Measurements from ENCODE around the gene MATCAP1. TPM values are rescaled to one million over a fixed set of nuclear protein-coding genes. Genes with fewer than 3 reads are reported as not detected.

Gene MATCAP1
- total and polyA plus RNA-seq, 2 of the 13 experiments (the other 11 are each of a cell fraction or from before 2014, with no cell fraction given) = 11.2 to 24.5 TPM

- Histone ChIP-seq H2AFZ (ENCODE audit: low read length) (no peak overlapping the region), H3K4me3 (replicated peaks in 1 of 3; ENCODE audit: insufficient read depth in 1 of 3, low read depth in 2 of 3, low read length in 3 of 3) (peak overlapping the region in 2 of 3 experiments; percentile 82 to 98; a peak in 4 of 6 replicates)
- TF ChIP-seq SPEN (CRISPR knock-in tag; IDR thresholded peaks at IDR 0.05; ENCODE audit: low read depth) (peak; percentile 68; the same call in 1 of the 2 replicates), SKIL (CRISPR knock-in tag; IDR thresholded peaks at IDR 0.05; ENCODE audit: borderline replicate concordance) (peak; percentile 72), ZNF251 (CRISPR knock-in tag; IDR thresholded peaks at IDR 0.05) (no peak), CBX1 (IDR thresholded peaks at IDR 0.05; ENCODE audit: low read depth) (peak; percentile 89), ZNF549 (CRISPR knock-in tag; IDR thresholded peaks at IDR 0.05) (0 out of 2 replicates have a peak, but pooled peaks have one; percentile 44), ZNF7 (CRISPR knock-in tag; IDR thresholded peaks at IDR 0.05) (peak; percentile 33; the same call in 1 of the 2 replicates), STAT5B (CRISPR knock-in tag; IDR thresholded peaks at IDR 0.05) (peak; percentile 97), SMAD3 (CRISPR knock-in tag; IDR thresholded peaks at IDR 0.05) (peak; percentile 88; the same call in 1 of the 2 replicates), SP4 (CRISPR knock-in tag; IDR thresholded peaks at IDR 0.05) (peak; percentile 78), ZNF296 (CRISPR knock-in tag; conservative IDR thresholded peaks at IDR 0.05) (no peak), ZFYVE20 (CRISPR knock-in tag; IDR thresholded peaks at IDR 0.05; ENCODE audit: borderline replicate concordance, low read depth) (peak; percentile 87; the same call in 1 of the 2 replicates), GMEB1 (CRISPR knock-in tag; IDR thresholded peaks at IDR 0.05; ENCODE audit: borderline replicate concordance) (peak; percentile 75), NR3C1 (CRISPR knock-in tag; IDR thresholded peaks at IDR 0.05) (no peak), BHLHE40 (IDR thresholded peaks at IDR 0.05; ENCODE audit: low read length) (peak; percentile 53; the same call in 1 of the 2 replicates), CREM (IDR thresholded peaks at IDR 0.05) (no peak), CREM (CRISPR knock-in tag; IDR thresholded peaks at IDR 0.05) (no peak), ZNF816 (CRISPR knock-in tag; IDR thresholded peaks at IDR 0.05; ENCODE audit: borderline replicate concordance) (peak; percentile 90; the same call in 1 of the 2 replicates), ZNF547 (CRISPR knock-in tag; IDR thresholded peaks at IDR 0.05) (peak; percentile 74; the same call in 1 of the 2 replicates), MED1 (CRISPR knock-in tag; IDR thresholded peaks at IDR 0.05) (peak; percentile 82), ZSCAN31 (CRISPR knock-in tag; IDR thresholded peaks at IDR 0.05; ENCODE audit: low read depth) (peak; percentile 87; the same call in 1 of the 2 replicates), MEIS2 (CRISPR knock-in tag; IDR thresholded peaks at IDR 0.05) (peak; percentile 92), ZNF747 (CRISPR knock-in tag; IDR thresholded peaks at IDR 0.05; ENCODE audit: borderline replicate concordance) (peak; percentile 82; the same call in 1 of the 2 replicates)
Measured at GRCh38 chr16:67184995-67185650, 1.4 kb upstream of the MATCAP1 start.

More at GRCh38 chr16:67184995-67185650, 1.4 kb upstream of the MATCAP1 start:
- FAIRE-seq (peak; percentile 94), ATAC-seq (peak; percentile 70), DNase-seq (ENCODE audit: low spot score) (peak; percentile 86)
- Histone ChIP-seq H4K20me1 (ENCODE audit: insufficient read depth, low read length) (no peaks in the 10 kb centered on the region), H3K9me3 (ENCODE audit: low read length) (no peaks in the 10 kb centered on the region), H3K79me2 (ENCODE audit: insufficient read depth, low read length) (no peaks in the 10 kb centered on the region), H3K27me3 (ENCODE audit: control insufficient read depth in 1 of 2, insufficient read depth in 2 of 2, low read length in 2 of 2) (peaks cover 7 to 10% of the 10 kb centered on the region in 2 experiments; a peak in 2 of 5 replicates), H3K27ac (ENCODE audit: extremely low read length, insufficient read depth, low read length) (no peak overlapping the region), H3K4me1 (ENCODE audit: insufficient read depth, low read length) (peaks cover 48% of the 10 kb centered on the region), H3K9ac (ENCODE audit: insufficient read depth, low read depth, low read length) (peak overlapping the region; percentile 93; the same call in 1 of the 2 replicates), H3K36me3 (replicated peaks in 1 of 2; ENCODE audit: control insufficient read depth in 1 of 2, insufficient read depth in 2 of 2, low read length in 2 of 2) (no peaks in the 10 kb centered on the region), H3K4me2 (ENCODE audit: low read depth, low read length) (peak overlapping the region; percentile 96)
- POLR2A ChIA-PET = interaction anchor here (1.0 to 2.8 kb wide), 8 partner anchors 12 to 167 kb away, joined by 4 to 18 read pairs (median 6); partner anchors contain the start of genes CBFB, FHOD1, NOL3 and TMEM208
- in situ Hi-C loops (cut with HindIII; ENCODE audit: extremely low pct_ligation_motif_present, low pct_unique_long_range_greater_than_20kb) (loop anchor here (5.0 kb wide), 1 partner anchor 208 kb away; no protein-coding TSS in a partner anchor), intact Hi-C loops (cut with micrococcal nuclease; ENCODE audit: unreplicated experiment) (loop anchor here (1.0 to 5.0 kb wide), 3 partner anchors 42 to 208 kb away; partner anchors contain the start of gene TMEM208)
- BruUV-seq (replicated peaks) = no TSS peak
- CTCF ChIA-PET (ENCODE audit: low intra/inter-chr PET ratio, low total read pairs) = interaction anchor here (0.8 to 2.7 kb wide), 8 partner anchors 11 to 290 kb away, joined by 3 to 28 read pairs (median 4); no protein-coding TSS in a partner anchor
- WGBS (ENCODE audit: low lambda C conversion rate) = 36% methylated on average over 34 of the region's 43 CpGs

Measured in HepG2 (cell line).